Thoracic aorta (tissue), 2 donors: ENCODE results near the gene HPCAL4. TPM values are rescaled to one million over a fixed set of nuclear protein-coding genes. Genes with fewer than 3 reads are reported as not detected.

ENCODE experiments used
- ATAC-seq: fragments of 150-250 bp; one replicate; pipeline ENCODE4 v1.8.0; 2017; ENCODE audit warnings: low read depth; ENCODE audit not compliant: insufficient number of reproducible peaks, low FRiP score
- DNase-seq: peaks from one replicate; pipeline ENCODE4 v3.0.0-alpha.2; 2020; ENCODE audit warnings: low spot score
- H3K27ac ChIP-seq, 2 donors: fragments of 200-600 bp; sonication (generic); 1 replicate in 1 of 2; 2 replicates in 1 of 2; pipeline ENCODE4 v1.5.1; 2016; ENCODE audit warnings: mild to moderate bottlenecking in 2 of 2, moderate library complexity in 2 of 2
- H3K27me3 ChIP-seq: fragments of 200-600 bp; sonication (generic); replicated peaks from 2 replicates; pipeline ENCODE4 v1.6.0; 2016; ENCODE audit warnings: mild to moderate bottlenecking; ENCODE audit not compliant: insufficient read depth
- H3K36me3 ChIP-seq: fragments of 200-600 bp; sonication (generic); one replicate; pipeline ENCODE4 v1.5.1; 2016
- H3K4me1 ChIP-seq, 2 donors: fragments of 200-600 bp; sonication (generic); 1 replicate in 1 of 2; 2 replicates in 1 of 2; pipeline versions ENCODE4 v1.5.1 to v1.6.0; 2016; ENCODE audit warnings: low read depth in 2 of 2, mild to moderate bottlenecking in 1 of 2; ENCODE audit not compliant: control insufficient read depth in 1 of 2
- H3K4me3 ChIP-seq: fragments of 200-600 bp; sonication (generic); 2 replicates; pipeline ENCODE4 v1.5.1; 2016; ENCODE audit warnings: mild to moderate bottlenecking
- H3K9me3 ChIP-seq: fragments of 200-600 bp; sonication (generic); 2 replicates; pipeline ENCODE4 v1.5.1; 2016
- CTCF ChIP-seq: fragments of 200-600 bp; sonication (generic); IDR thresholded peaks from one replicate; pipeline ENCODE4 v1.5.1; 2019; ENCODE audit warnings: antibody characterized with exemption
- total RNA-seq, 2 donors: library from RNA; depleted of rRNA; stranded (reverse); fragments of >200 nt; gene quantifications; one replicate each; pipeline versions ENCODE4 v1.1.0 to v1.2.3, GENCODE V29; 2016

HPCAL4 gene
- total RNA-seq, 2 donors from 2014 or later: 0.35 TPM; not detected in 1

GRCh38 chr1:39689635-39690034 lies 1.6 kb downstream of the HPCAL4 start:
- Histone ChIP-seq H3K36me3 (no peaks in the 10 kb centered on the region), H3K27me3 (peaks cover 6% of the 10 kb centered on the region), H3K9me3 (no peaks in the 10 kb centered on the region), H3K4me1 (peaks cover 14 to 22% of the 10 kb centered on the region in 2 donors), H3K4me3 (no peak overlapping the region), H3K27ac (no peak overlapping the region)
- TF ChIP-seq CTCF: no peak
- ATAC-seq (no peak), DNase-seq (no peak)

GRCh38 chr1:39689214-39689613 lies 2.0 kb downstream of the HPCAL4 start:
- Histone ChIP-seq H3K4me1 (peaks cover 14 to 22% of the 10 kb centered on the region in 2 donors), H3K27me3 (peaks cover 6% of the 10 kb centered on the region), H3K27ac (no peak overlapping the region), H3K36me3 (no peaks in the 10 kb centered on the region), H3K9me3 (no peaks in the 10 kb centered on the region), H3K4me3 (no peak overlapping the region)
- no peak for DNase-seq
- no peak for TF ChIP-seq CTCF
- no peak for ATAC-seq

GRCh38 chr1:39688706-39689105 lies 2.5 kb downstream of the HPCAL4 start:
- no peak overlapping the region for H3K27ac ChIP-seq
- H3K36me3 ChIP-seq: no peaks in the 10 kb centered on the region
- peaks cover 6% of the 10 kb centered on the region for H3K27me3 ChIP-seq
- H3K4me1 ChIP-seq: peaks cover 14 to 22% of the 10 kb centered on the region in 2 donors
- no peak overlapping the region for H3K4me3 ChIP-seq
- no peak for DNase-seq
- ATAC-seq: no peak
- TF ChIP-seq CTCF: no peak
- H3K9me3 ChIP-seq: no peaks in the 10 kb centered on the region

GRCh38 chr1:39687243-39687642 lies 4.0 kb downstream of the HPCAL4 start:
- no peak for ATAC-seq
- Histone ChIP-seq H3K9me3 (no peaks in the 10 kb centered on the region), H3K4me3 (no peak overlapping the region), H3K36me3 (no peaks in the 10 kb centered on the region), H3K27ac (no peak overlapping the region), H3K4me1 (peaks cover 11 to 15% of the 10 kb centered on the region in 2 donors), H3K27me3 (peaks cover 6% of the 10 kb centered on the region)
- TF ChIP-seq CTCF: no peak
- DNase-seq: no peak

- TF ChIP-seq CTCF: no peak
- peaks cover 6% of the 10 kb centered on the region for H3K27me3 ChIP-seq
- no peak overlapping the region for H3K4me3 ChIP-seq
- H3K27ac ChIP-seq: no peak overlapping the region
- H3K4me1 ChIP-seq: no peaks in the 10 kb centered on the region
- no peaks in the 10 kb centered on the region for H3K9me3 ChIP-seq
- no peaks in the 10 kb centered on the region for H3K36me3 ChIP-seq
- ATAC-seq: no peak
- DNase-seq: no peak
These were observed 6.2 kb downstream of the HPCAL4 start for GRCh38 chr1:39685071-39685470.
